GM12878 (cell line): ENCODE results near the gene IFNAR1. TPM values are rescaled to one million over a fixed set of nuclear protein-coding genes. Genes with fewer than 3 reads are reported as not detected.

Source experiments
- ATAC-seq: fragments of 200-7000 bp; cut with Tn5 transposase; 3 replicates; pipeline ENCODE4 v1.9.1; 2020; ENCODE audit warnings: mild to moderate bottlenecking, moderate library complexity
- BruUV-seq: library from RNA; stranded (reverse); fragments of 400-500 nt; replicated peaks from 2 replicates; lab custom pipeline; 2021; lab: Mats Ljungman, UMichigan
- CTCF ChIA-PET: fragments of 300-600 bp; sonication (Branson Sonifier 250); formaldehyde crosslinking; extraction: SDS; loops from one replicate; lab custom pipeline; 2021; ENCODE audit warnings: inconsistent platforms; lab: Yijun Ruan, JAX
- POLR2A ChIA-PET: fragments of 350-600 bp; formaldehyde crosslinking; extraction: SDS; loops from one replicate; lab custom pipeline; 2021; ENCODE audit warnings: inconsistent platforms; lab: Charles Lee
- RAD21 ChIA-PET: fragments of 300-600 bp; sonication (Branson Sonifier 250); formaldehyde crosslinking; loops from one replicate; lab custom pipeline; 2023; ENCODE audit warnings: antibody characterized with exemption; ENCODE audit not compliant: unreplicated experiment; lab: Charles Lee
- SMC1A ChIA-PET: fragments of 300-600 bp; sonication (Branson Sonifier 250); formaldehyde crosslinking; loops from one replicate; lab custom pipeline; 2023; ENCODE audit not compliant: unreplicated experiment, uncharacterized antibody; lab: Charles Lee
- DNase-seq: peaks from one replicate; pipeline ENCODE4 v3.0.0-alpha.2; 2011; ENCODE audit warnings: low read depth, low spot score
- FAIRE-seq: peaks from 3 replicates; lab custom pipeline; 2011; peaks lifted over from hg19 to GRCh38; lab: Jason Lieb, UNC
- H2AFZ ChIP-seq: 2 replicates; pipeline ENCODE4 v1.6.0; 2011; ENCODE audit warnings: low read depth, low read length, control low read depth; ENCODE audit not compliant: control insufficient read depth
- H3K27ac ChIP-seq: 2 replicates; pipeline ENCODE4 v1.5.1; 2011; ENCODE audit warnings: control low read depth; ENCODE audit not compliant: control insufficient read depth, insufficient read depth
- H3K27me3 ChIP-seq, 2 experiments: replicated peaks in 1 of 2; 2 replicates each; pipeline versions ENCODE4 v1.6.0 to v1.6.1; 2011; ENCODE audit warnings: low read length in 1 of 2; ENCODE audit not compliant: control insufficient read depth in 2 of 2, insufficient read depth in 2 of 2
- H3K36me3 ChIP-seq, 2 experiments: 2 replicates each; pipeline ENCODE4 v1.5.1; 2011; ENCODE audit warnings: low read length in 1 of 2; ENCODE audit not compliant: control insufficient read depth in 2 of 2, insufficient read depth in 2 of 2
- H3K4me1 ChIP-seq: 2 replicates; pipeline ENCODE4 v1.6.1; 2011; ENCODE audit warnings: mild to moderate bottlenecking, low read length, moderate library complexity, mixed read lengths; ENCODE audit not compliant: control insufficient read depth, insufficient read depth
- H3K4me2 ChIP-seq: 2 replicates; pipeline ENCODE4 v1.6.0; 2011; ENCODE audit warnings: control low read depth; ENCODE audit not compliant: control insufficient read depth, insufficient read depth
- H3K4me3 ChIP-seq: fragments of 200-600 bp; sonication (generic); 2 replicates; pipeline ENCODE4 v1.5.1; 2016
- H3K79me2 ChIP-seq: 2 replicates; pipeline ENCODE4 v1.6.0; 2011; ENCODE audit warnings: low read length; ENCODE audit not compliant: control insufficient read depth, insufficient read depth
- H3K9ac ChIP-seq: 2 replicates; pipeline ENCODE4 v1.8.0; 2011; ENCODE audit warnings: low read length, control low read depth, mixed read lengths; ENCODE audit not compliant: control insufficient read depth, insufficient read depth
- H3K9me3 ChIP-seq: replicated peaks from 3 replicates; pipeline ENCODE4 v1.5.1; 2011; ENCODE audit warnings: mild to moderate bottlenecking, low read length; ENCODE audit not compliant: control insufficient read depth, insufficient read depth
- H4K20me1 ChIP-seq: 2 replicates; pipeline ENCODE4 v1.6.0; 2011; ENCODE audit not compliant: control insufficient read depth, insufficient read depth
- ATF3 ChIP-seq: IDR thresholded peaks from 2 replicates; pipeline ENCODE4 v1.6.1; 2011; ENCODE audit warnings: low read depth, mild to moderate bottlenecking, low read length, moderate library complexity, borderline replicate concordance; ENCODE audit errors: extremely low read depth
- ATF7 ChIP-seq: fragments of 450-650 bp; IDR thresholded peaks from 2 replicates; pipeline ENCODE4 v1.6.1; 2016; ENCODE audit warnings: low read depth, mild to moderate bottlenecking
- BHLHE40 ChIP-seq, 2 experiments: fragments of 450-650 bp in 1 of 2; IDR thresholded peaks; 2 replicates each; pipeline ENCODE4 v1.6.1; 2011 to 2017; ENCODE audit warnings: low read depth in 2 of 2, borderline replicate concordance in 1 of 2, improper control_type of control experiment in 1 of 2, low read length in 1 of 2, mild to moderate bottlenecking in 1 of 2
- BRCA1 ChIP-seq: IDR thresholded peaks from 2 replicates; pipeline ENCODE4 v1.6.1; 2011; ENCODE audit warnings: low read depth, low read length, improper control_type of control experiment
- ELK1 ChIP-seq: IDR thresholded peaks from 2 replicates; pipeline ENCODE4 v1.6.1; 2012; ENCODE audit warnings: low read depth, low read length, improper control_type of control experiment
- MTA3 ChIP-seq: IDR thresholded peaks from 2 replicates; pipeline ENCODE4 v1.6.1; 2012; ENCODE audit warnings: low read length, inconsistent platforms, borderline replicate concordance
- MXI1 ChIP-seq: fragments of 150-350 bp; IDR thresholded peaks from 2 replicates; pipeline ENCODE4 v1.6.1; 2011; ENCODE audit warnings: low read depth, mild to moderate bottlenecking, inconsistent platforms, low read length, improper control_type of control experiment
- NFYB ChIP-seq: IDR thresholded peaks from 2 replicates; pipeline ENCODE4 v1.6.1; 2011; ENCODE audit warnings: low read depth, mild to moderate bottlenecking, low read length, improper control_type of control experiment, moderate library complexity; ENCODE audit not compliant: insufficient read depth
- PKNOX1 ChIP-seq: fragments of 450-650 bp; IDR thresholded peaks from 2 replicates; pipeline ENCODE4 v1.6.1; 2016; ENCODE audit warnings: mild to moderate bottlenecking
- SUZ12 ChIP-seq: fragments of 200-600 bp; sonication (generic); IDR thresholded peaks from one replicate; pipeline ENCODE4 v1.6.1; 2018; ENCODE audit warnings: antibody characterized with exemption, mild to moderate bottlenecking; ENCODE audit not compliant: unreplicated experiment
- ZNF274 ChIP-seq: IDR thresholded peaks from one replicate; pipeline ENCODE4 v1.8.0; 2011; ENCODE audit not compliant: insufficient read length, insufficient read depth
- WGBS: methylation state at CpG from one replicate; pipeline ENCODE4 v1.1.6; 2016; ENCODE audit warnings: low lambda C conversion rate; ENCODE audit not compliant: insufficient replicate concordance, insufficient coverage; ENCODE audit errors: missing lambda C conversion rate; 5-methylcytosine and 5-hydroxymethylcytosine counted together
- in situ Hi-C: fragments of 300-500 bp; cut with MboI; formaldehyde crosslinking; loops from 9 replicates; pipeline ENCODE4 v1.14.3; 2018; ENCODE audit warnings: mixed read lengths
- intact Hi-C: fragments of 100-400 bp; cut with micrococcal nuclease; formaldehyde crosslinking; loops from one replicate; pipeline ENCODE4 v1.14.2; 2022; ENCODE audit not compliant: unreplicated experiment
- polyA plus RNA-seq, 11 experiments: library from polyadenylated mRNA; depleted of rRNA in 4 of 11; unstranded in 6 of 11; stranded (reverse) in 5 of 11; fragments of >200 nt; fragmentation: Nextera tagmentation in 4 of 11; fragmentation: Illumina TruSeq in 1 of 11; extraction: Ambion mirVana in 4 of 11; extraction: Trizol in 1 of 11; gene quantifications; 1 replicate in 1 of 11; 2 replicates in 10 of 11; pipeline versions ENCODE4 v1.2.1 to v1.2.3, GENCODE V29; 2011 to 2016; ENCODE audit warnings: inconsistent platforms in 2 of 11, missing spikeins in 2 of 11, low read depth in 1 of 11
- total RNA-seq, 4 experiments: library from RNA; depleted of rRNA in 3 of 4; stranded (reverse); fragments of >200 nt in 3 of 4; fragmentation: Illumina TruSeq in 1 of 4; extraction: Trizol in 1 of 4; gene quantifications; 2 replicates each; pipeline versions ENCODE4 v1.2.1 to v1.2.3, GENCODE V29; 2013 to 2021
- TF ChIP-seq, protein P1 (sequence below): fragments of 450-650 bp; IDR thresholded peaks from 2 replicates; pipeline ENCODE4 v1.6.1; 2014; ENCODE audit warnings: mild to moderate bottlenecking

Gene IFNAR1
- total and polyA plus RNA-seq, 10 of the 15 experiments (the other 5 are each of a cell fraction or from before 2014, with no cell fraction given): 12.0 to 62.4 (median 24.6) TPM

GRCh38 chr21:33387294-33387693 is 62.5 kb downstream of the IFNAR1 start:
- Histone ChIP-seq H3K79me2 (no peaks in the 10 kb centered on the region), H3K27me3 (no peaks in the 10 kb centered on the region), H3K4me3 (no peak overlapping the region), H4K20me1 (no peaks in the 10 kb centered on the region), H3K4me1 (peaks cover 26% of the 10 kb centered on the region), H3K27ac (no peak overlapping the region), H3K9me3 (no peaks in the 10 kb centered on the region; the same call in 2 of the 3 replicates), H3K4me2 (no peak overlapping the region), H3K36me3 (no peaks in the 10 kb centered on the region), H3K9ac (no peak overlapping the region), H2AFZ (no peak overlapping the region)
- TF ChIP-seq ELK1: no peak
- TF ChIP-seq SUZ12: no peak
- TF ChIP-seq, protein P1, sequence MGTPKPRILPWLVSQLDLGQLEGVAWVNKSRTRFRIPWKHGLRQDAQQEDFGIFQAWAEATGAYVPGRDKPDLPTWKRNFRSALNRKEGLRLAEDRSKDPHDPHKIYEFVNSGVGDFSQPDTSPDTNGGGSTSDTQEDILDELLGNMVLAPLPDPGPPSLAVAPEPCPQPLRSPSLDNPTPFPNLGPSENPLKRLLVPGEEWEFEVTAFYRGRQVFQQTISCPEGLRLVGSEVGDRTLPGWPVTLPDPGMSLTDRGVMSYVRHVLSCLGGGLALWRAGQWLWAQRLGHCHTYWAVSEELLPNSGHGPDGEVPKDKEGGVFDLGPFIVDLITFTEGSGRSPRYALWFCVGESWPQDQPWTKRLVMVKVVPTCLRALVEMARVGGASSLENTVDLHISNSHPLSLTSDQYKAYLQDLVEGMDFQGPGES: no peak
- TF ChIP-seq BRCA1: no peak
- TF ChIP-seq ZNF274: no peak
- TF ChIP-seq MXI1: no peak
- no peak for TF ChIP-seq MTA3
- TF ChIP-seq PKNOX1: no peak
- TF ChIP-seq NFYB: no peak
- no peak for TF ChIP-seq ATF7
- no peak for TF ChIP-seq ATF3
- no peak for TF ChIP-seq BHLHE40 (IDR thresholded peaks at IDR 0.05; ENCODE audit: borderline replicate concordance in 1 of 2, low read depth in 2 of 2, low read length in 1 of 2)
- intact Hi-C loops (no loop called here), in situ Hi-C loops (no loop called here)
- ChIA-PET CTCF (interaction anchor here (0.9 to 3.7 kb wide), 8 partner anchors 8 to 190 kb away, joined by 3 to 21 read pairs (median 4); no protein-coding TSS in a partner anchor), SMC1A (interaction anchor here (0.8 to 6.8 kb wide), 9 partner anchors 9 to 191 kb away, joined by 3 to 72 read pairs (median 5); partner anchors contain the start of gene IFNAR1), POLR2A (interaction anchor here (0.6 to 4.1 kb wide), 3 partner anchors 15 to 26 kb away, joined by 3 to 36 read pairs (median 7); no protein-coding TSS in a partner anchor), RAD21 (interaction anchor here (4.0 to 13.8 kb wide), 2 partner anchors 48 to 56 kb away, joined by 28 to 148 read pairs; no protein-coding TSS in a partner anchor)
- WGBS: 86% methylated on average over 6 of the region's 6 CpGs
- FAIRE-seq (no peak), ATAC-seq (no peak), DNase-seq (no peak)
- no TSS peak for BruUV-seq
